Endothelial cell (in vitro differentiated cells): Measurements from ENCODE around the gene CECR2. TPM values are rescaled to one million over a fixed set of nuclear protein-coding genes. Genes with fewer than 3 reads are reported as not detected.

Experiments used
- DNase-seq: peaks from one replicate; pipeline ENCODE4 v3.0.0; 2021; ENCODE audit warnings: low spot score
- H3K27ac Mint-ChIP-seq: one replicate; pipeline ENCODE4 v1.8.0; 2021; ENCODE audit warnings: mixed read lengths, inconsistent platforms; ENCODE audit not compliant: unreplicated experiment
- H3K27me3 Mint-ChIP-seq: one replicate; pipeline ENCODE4 v1.8.0; 2021; ENCODE audit warnings: mild to moderate bottlenecking, moderate library complexity, mixed read lengths, inconsistent platforms; ENCODE audit not compliant: unreplicated experiment
- H3K36me3 Mint-ChIP-seq: one replicate; pipeline ENCODE4 v1.8.0; 2021; ENCODE audit warnings: mild to moderate bottlenecking, low read depth, mixed read lengths, inconsistent platforms; ENCODE audit not compliant: unreplicated experiment
- H3K4me1 Mint-ChIP-seq: one replicate; pipeline ENCODE4 v1.8.0; 2021; ENCODE audit warnings: mild to moderate bottlenecking, mixed read lengths, inconsistent platforms; ENCODE audit not compliant: unreplicated experiment
- H3K4me3 Mint-ChIP-seq: one replicate; pipeline ENCODE4 v1.8.0; 2021; ENCODE audit warnings: mild to moderate bottlenecking, mixed read lengths, inconsistent platforms; ENCODE audit not compliant: unreplicated experiment
- H3K9me3 Mint-ChIP-seq: one replicate; pipeline ENCODE4 v1.8.0; 2021; ENCODE audit warnings: mixed read lengths, inconsistent platforms; ENCODE audit not compliant: unreplicated experiment
- total RNA-seq: library from RNA; stranded (reverse); fragmentation: NEBNext Ultra II Directional; extraction: Animal tissue kit (Norgen Biotek cat#: 25700); gene quantifications from one replicate; pipeline ENCODE4 v1.2.1, GENCODE V29; 2021; ENCODE audit not compliant: unreplicated experiment
- TF ChIP-seq, protein P1 (sequence below): fragments of 200-600 bp; sonication (generic); IDR thresholded peaks from one replicate; pipeline ENCODE4 v1.5.0; 2021; ENCODE audit warnings: antibody characterized with exemption; ENCODE audit not compliant: unreplicated experiment

The CECR2 gene
- total RNA-seq, 1 donor from 2014 or later: 65.3 TPM

DNA sequence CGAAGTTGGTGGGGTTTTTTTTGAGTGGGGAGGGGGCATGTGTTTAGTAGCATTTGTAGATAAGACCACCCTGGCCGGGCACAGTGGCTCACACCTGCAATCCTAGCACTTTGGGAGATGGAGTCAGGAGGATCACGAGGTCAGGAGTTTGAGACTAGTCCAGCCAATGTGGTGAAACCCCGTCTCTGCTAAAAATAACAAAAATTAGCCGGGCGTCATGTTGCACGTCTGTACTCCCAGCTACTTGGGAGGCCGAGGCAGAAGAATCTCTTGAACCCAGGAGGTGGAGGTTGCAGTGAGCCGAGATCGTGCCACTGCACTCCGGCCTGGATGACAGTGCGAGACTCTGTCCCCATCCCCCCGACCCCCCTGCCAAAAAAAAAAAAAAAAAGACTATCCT lies 34.6 kb downstream of the CECR2 start:
- TF ChIP-seq, protein P1, sequence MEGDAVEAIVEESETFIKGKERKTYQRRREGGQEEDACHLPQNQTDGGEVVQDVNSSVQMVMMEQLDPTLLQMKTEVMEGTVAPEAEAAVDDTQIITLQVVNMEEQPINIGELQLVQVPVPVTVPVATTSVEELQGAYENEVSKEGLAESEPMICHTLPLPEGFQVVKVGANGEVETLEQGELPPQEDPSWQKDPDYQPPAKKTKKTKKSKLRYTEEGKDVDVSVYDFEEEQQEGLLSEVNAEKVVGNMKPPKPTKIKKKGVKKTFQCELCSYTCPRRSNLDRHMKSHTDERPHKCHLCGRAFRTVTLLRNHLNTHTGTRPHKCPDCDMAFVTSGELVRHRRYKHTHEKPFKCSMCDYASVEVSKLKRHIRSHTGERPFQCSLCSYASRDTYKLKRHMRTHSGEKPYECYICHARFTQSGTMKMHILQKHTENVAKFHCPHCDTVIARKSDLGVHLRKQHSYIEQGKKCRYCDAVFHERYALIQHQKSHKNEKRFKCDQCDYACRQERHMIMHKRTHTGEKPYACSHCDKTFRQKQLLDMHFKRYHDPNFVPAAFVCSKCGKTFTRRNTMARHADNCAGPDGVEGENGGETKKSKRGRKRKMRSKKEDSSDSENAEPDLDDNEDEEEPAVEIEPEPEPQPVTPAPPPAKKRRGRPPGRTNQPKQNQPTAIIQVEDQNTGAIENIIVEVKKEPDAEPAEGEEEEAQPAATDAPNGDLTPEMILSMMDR: no peak
- Mint-ChIP-seq H3K27ac (no peak overlapping the region), H3K27me3 (no peaks in the 10 kb centered on the region), H3K9me3 (no peaks in the 10 kb centered on the region), H3K36me3 (no peaks in the 10 kb centered on the region), H3K4me3 (no peak overlapping the region), H3K4me1 (peaks cover 29% of the 10 kb centered on the region)
- no peak for DNase-seq

DNA sequence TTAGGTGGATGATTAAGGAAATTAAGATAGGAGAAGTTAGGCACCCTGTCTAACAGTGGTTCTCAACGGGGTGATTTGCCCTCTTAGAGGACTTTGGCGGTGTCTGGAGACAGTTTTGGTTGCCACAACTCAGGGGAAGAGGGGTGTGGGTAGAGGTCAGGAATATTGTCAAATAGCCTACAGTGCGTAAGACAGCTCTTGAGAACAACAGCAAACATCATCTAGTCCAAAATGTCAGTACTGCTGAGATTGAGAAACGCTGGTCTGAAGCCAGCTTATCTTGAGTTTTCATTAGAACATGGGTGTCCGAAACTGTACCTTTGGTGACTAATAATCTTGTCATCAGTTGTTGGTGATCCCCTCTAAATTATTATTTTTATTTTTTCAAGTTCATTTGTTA lies 38.4 kb downstream of the CECR2 start:
- no peaks in the 10 kb centered on the region for H3K9me3 Mint-ChIP-seq
- no peak overlapping the region for H3K4me3 Mint-ChIP-seq
- no peaks in the 10 kb centered on the region for H3K36me3 Mint-ChIP-seq
- peak overlapping the region; percentile 2 for H3K27ac Mint-ChIP-seq
- peaks cover 36% of the 10 kb centered on the region for H3K4me1 Mint-ChIP-seq
- DNase-seq: no peak
- no peaks in the 10 kb centered on the region for H3K27me3 Mint-ChIP-seq
- TF ChIP-seq, protein P1: no peak

DNA sequence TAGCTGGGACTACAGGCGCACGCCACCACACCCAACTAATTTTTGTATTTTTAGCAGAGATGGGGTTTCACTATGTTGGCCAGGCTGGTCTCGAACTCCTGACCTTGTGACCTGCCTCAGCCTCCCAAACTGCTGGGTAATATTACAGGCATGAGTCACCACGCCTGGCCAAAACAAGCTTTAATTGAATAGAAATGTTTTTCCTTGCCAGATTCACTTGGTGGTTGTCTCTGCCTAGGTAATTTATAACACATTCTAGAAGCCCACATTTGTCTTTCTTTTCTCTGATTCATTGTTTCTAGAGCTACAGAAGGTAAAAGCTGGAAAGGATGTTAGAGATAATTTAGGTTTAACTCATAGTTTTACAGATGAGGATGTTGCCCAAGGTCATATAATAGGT lies 41.3 kb downstream of the CECR2 start:
- no peak overlapping the region for H3K4me3 Mint-ChIP-seq
- no peaks in the 10 kb centered on the region for H3K36me3 Mint-ChIP-seq
- no peaks in the 10 kb centered on the region for H3K9me3 Mint-ChIP-seq
- peaks cover 47% of the 10 kb centered on the region for H3K4me1 Mint-ChIP-seq
- no peak for DNase-seq
- TF ChIP-seq, protein P1: no peak
- no peak overlapping the region for H3K27ac Mint-ChIP-seq
- H3K27me3 Mint-ChIP-seq: peaks cover 2% of the 10 kb centered on the region

DNA sequence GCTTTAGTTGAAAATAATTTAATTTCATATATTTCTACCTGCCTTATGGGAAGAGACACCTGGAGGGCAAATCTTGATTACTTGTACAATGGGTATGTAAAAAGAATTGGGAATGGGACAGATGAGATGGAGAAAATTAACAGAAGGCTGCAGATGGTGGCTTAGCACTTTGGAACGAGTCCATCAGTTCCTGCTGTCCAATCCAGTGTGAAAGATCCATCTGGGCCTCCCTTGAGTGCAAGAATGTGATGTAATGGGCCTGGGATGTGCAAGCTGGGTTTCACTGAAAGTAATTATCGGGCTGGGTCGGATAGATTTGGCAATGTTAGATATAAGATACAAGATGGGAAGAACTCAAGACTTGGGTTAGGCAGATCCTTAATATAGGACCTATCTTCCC lies 42.0 kb downstream of the CECR2 start:
- Mint-ChIP-seq H3K9me3 (no peaks in the 10 kb centered on the region), H3K27me3 (peaks cover 2% of the 10 kb centered on the region), H3K36me3 (no peaks in the 10 kb centered on the region), H3K4me1 (peaks cover 50% of the 10 kb centered on the region), H3K4me3 (no peak overlapping the region), H3K27ac (no peak overlapping the region)
- DNase-seq: no peak
- TF ChIP-seq, protein P1: no peak

DNA sequence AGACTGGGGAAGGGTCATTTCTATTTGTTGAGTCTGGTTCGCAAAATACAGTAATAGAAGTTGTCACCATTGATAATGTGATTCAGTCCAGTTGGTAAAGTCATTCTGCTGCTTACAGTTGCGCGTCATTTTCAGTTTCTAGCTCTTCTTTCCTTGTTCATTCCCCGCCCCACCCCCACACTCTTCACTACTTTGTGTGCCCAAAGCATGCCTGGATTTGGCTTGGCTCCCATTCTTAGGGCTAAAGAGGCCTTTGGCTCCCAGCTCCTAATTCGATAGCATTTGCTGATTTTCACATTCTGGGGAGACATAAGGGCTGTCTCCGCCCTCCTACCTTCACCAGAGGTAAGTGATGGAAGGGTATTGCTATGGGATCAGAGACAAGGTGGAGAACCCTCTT lies 43.0 kb downstream of the CECR2 start:
- no peak for DNase-seq
- Mint-ChIP-seq H3K9me3 (no peaks in the 10 kb centered on the region), H3K27me3 (peaks cover 2% of the 10 kb centered on the region), H3K4me3 (no peak overlapping the region), H3K36me3 (no peaks in the 10 kb centered on the region), H3K27ac (no peak overlapping the region), H3K4me1 (peaks cover 44% of the 10 kb centered on the region)
- TF ChIP-seq, protein P1: no peak
